Ureter (tissue), 1 donor: ENCODE measurements around the gene FSCN2. TPM values are rescaled to one million over a fixed set of nuclear protein-coding genes. Genes with fewer than 3 reads are reported as not detected.

Experiments used
- DNase-seq: peaks from one replicate; pipeline ENCODE4 v3.0.0-alpha.2; 2020; ENCODE audit warnings: low spot score
- total RNA-seq: library from RNA; stranded (reverse); gene quantifications from one replicate; pipeline ENCODE4 v1.2.4, GENCODE V29; 2023
- donor health status: DM: yes; HTN: yes; CAD: no.

Gene FSCN2, protein sequence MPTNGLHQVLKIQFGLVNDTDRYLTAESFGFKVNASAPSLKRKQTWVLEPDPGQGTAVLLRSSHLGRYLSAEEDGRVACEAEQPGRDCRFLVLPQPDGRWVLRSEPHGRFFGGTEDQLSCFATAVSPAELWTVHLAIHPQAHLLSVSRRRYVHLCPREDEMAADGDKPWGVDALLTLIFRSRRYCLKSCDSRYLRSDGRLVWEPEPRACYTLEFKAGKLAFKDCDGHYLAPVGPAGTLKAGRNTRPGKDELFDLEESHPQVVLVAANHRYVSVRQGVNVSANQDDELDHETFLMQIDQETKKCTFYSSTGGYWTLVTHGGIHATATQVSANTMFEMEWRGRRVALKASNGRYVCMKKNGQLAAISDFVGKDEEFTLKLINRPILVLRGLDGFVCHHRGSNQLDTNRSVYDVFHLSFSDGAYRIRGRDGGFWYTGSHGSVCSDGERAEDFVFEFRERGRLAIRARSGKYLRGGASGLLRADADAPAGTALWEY
- total RNA-seq: 4.2 TPM

DNA sequence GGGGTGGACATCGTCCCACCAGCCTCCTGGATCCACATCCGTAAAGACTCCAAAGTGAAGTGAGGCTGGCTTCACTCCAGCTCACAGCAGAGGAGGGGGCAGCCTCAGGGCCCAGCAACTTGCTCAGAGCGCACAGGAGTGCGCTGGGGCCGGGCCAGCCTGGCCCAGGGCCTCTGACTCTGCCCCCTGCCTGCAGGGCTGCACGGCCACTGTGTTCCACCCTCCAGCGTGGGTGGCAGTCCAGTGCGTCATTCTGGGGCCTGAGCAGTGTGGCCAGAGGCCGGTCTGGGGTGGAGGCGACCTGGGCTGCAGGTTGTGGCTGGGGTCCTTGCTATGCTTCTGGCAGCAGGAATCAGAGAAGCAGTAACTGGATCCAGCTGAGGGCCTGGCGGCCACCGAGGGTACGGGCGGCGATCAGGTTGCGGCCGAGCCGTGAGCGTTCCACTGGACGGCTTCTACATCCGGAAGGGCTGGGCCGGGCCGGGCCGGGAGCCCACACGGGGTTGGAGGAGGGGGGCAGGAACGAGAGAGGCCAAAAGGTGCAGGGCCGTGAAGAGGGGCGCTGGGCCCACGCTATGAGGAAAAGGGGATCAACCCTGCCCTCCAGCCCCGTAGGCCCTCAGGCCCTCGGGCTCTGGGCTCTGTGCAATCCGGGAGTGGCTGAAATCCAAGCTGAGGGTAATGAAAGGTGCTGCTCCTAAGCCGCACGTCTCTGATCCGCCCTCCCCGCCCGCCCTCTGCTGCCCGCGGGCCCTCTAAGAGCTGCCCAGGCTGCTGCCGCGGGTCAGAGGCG lies at the start of gene FSCN2:
FSCN2 (plus strand) TSS at position 787 of the 793 bp plus-strand sequence. CDS start 155 bp downstream, outside the sequence.
- DNase-seq: no peak

DNA sequence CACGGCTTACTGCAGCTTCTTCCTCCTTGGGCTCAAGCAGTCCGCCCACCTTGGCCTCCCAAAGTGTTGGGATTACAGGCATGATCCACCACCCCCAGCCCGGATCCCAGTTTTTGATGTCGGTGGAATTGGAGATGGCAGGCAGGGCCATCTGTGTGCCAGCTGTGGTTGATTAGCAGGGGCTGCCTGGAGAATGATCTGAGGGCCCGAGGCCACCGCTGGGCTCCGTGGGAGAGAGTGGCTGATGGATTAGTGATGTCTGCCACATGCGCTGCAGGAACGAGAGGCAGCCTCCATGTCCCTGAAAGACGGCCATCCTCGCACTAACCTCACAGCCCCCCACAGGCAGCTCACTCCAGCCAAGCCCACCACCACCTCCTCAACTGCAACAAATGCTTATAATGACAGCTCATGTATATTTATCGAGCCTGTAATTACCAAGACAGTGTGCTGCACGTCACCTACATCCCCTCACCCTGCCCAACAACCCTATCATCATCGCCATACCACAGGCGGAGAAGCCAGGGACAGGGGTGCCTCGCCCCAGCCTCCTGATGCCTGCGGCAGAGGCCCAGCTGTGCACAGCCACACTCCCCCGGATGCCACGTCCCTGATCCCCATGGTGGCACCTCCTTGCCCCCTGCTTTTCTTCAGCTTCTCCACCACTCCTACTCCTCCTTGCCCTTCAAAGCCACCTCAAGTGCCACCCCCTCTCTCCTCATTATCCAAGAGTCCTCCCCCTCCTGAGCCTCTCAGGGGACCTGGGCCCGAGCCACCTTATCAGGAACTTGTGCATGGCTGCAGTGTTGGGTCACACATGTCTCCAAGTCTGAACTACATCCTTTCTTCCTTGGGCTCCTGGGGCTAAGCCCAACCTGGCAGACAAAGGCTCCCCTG lies 48.8 kb upstream of the FSCN2 start:
- DNase-seq: no peak

GRCh38 chr17:81480140-81481072 lies 47.8 kb upstream of the FSCN2 start:
- DNase-seq: no peak

DNA sequence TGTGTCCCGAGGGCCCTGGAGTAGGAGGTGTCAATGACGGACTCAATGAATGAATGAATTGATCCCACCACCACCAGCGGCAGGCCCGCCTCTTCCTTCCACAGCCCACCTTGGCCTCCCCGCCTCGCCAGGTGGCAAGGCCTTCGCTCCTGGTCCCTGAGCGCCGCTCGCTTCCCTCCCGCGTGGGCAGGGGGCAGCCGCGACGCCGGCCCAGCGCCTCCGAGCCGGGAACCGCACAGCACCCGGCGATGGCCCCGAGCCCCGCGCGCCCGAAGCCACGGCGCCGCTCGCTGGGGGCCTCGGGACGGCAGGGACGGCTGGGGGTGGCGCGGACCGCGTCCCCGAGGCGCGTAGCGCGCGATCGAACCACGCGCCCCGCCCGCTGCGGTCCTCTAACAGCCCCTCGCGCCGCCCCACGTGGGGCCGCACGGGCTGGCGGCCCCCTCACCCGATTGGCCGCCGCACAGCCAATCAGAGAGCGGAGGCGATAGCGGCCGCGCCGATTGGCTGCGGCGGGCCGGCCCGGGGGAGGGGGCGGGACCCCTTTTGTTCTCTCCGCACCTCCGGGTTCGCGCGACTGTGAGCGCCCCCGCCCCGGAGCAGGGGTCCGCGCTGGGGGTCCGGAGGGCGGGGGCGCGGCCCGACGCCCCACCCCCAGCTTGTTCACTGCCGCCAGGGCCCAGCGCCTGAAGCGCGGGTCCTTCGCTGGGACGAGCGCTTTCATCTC lies 46.9 kb upstream of the FSCN2 start:
- no peak for DNase-seq

- no peak for DNase-seq
These were observed 46.2 kb upstream of the FSCN2 start for GRCh38 chr17:81481815-81482505.

DNA sequence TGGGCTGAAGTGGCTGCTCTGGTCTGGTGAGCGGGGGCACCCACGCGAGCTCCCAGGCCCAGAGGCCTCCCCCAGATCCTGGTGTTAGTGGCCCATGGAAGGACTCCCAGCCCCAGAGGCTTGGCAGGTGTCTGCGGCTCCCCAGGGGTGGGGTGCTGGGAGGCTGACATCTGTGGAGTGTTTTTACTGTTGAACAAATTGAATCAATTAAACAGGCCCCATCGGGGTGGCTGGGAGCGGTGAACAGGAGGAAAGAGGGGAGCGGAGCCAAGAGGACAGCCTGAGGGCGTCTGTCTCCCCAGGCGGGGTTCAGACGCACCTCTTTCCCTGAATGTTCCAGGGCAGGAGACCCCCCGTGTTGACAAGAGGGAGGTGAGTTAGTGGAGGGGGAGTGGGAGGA lies 45.5 kb upstream of the FSCN2 start:
- DNase-seq: no peak

DNA sequence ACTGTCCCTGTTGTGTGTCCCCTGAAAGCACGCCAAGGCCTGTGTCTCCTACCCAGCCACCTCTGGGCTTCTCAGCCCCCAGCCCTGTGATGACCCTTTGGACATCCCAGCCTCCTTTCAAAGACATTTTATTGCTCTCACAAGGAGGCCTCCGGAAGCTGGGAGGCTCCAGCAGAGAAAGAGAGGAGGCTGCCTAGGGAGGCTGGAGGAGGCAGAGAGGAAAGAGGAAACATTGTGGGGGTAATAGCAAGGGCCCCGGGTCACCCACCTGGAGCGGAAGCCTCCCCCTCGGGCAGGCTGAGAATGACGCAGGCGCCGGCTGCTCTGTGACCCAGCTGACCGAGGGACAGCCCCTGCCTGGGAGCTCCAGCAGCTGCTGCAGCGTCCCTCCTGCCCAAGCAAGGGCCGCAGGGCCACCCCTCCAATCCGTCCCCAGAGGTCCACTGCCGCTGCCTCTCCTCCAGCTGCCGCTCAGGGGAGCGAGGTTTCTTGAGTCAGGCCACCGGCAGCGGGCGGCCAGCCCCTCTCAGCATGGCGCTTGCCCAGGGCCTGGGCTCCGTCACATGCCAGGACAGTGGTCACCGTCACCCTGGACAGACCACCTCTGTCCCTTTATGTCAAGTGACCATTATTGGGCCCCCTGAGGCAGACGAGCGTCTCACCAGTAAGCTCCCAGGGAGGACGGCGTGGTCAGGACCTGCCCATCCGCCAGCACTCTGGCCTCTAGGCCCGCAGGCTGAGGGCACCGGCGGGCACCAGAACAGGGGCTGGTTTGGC lies 44.9 kb upstream of the FSCN2 start:
- no peak for DNase-seq

- no peak for DNase-seq
These were observed 44.3 kb upstream of the FSCN2 start for GRCh38 chr17:81483862-81484194.

DNA sequence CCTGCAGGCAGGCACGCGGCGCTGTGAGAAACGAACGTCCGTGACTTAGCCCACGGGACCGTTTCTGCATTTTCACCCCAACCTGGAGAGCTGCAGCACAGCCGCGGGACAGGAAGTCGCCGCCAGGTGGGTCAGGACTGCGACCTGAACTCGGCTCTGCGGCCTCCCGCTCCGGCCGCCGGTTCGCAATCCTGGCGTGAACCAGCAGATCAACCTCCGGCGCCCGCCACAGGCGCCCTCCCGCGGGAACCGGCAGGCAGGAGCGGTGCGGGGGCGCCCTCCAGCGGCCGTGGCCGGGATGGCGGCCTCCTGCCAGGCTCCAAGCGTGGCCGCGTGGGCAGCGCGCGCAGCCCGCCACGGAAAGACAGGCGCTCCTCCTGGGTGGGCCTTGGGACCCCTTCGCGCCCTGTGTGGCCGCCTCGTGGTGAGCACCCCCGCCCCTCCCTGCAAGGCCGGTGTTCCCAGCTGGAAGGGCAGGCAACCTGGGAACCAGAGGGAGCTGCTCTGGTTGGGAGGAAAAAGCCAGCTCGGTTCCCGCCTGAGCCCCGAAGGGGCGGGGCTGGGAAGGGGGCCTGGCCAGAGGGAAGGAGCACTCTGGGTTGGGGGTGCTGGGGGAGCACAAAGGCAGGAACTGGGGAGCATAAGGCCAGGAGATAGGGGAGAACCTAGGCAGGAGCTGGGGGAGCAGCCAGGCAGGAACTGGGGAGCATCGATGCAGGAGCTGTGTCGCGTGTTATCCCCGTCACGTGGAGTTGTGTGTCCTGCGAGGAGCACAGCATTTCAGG lies 43.8 kb upstream of the FSCN2 start:
- DNase-seq: peak; percentile 89

DNA sequence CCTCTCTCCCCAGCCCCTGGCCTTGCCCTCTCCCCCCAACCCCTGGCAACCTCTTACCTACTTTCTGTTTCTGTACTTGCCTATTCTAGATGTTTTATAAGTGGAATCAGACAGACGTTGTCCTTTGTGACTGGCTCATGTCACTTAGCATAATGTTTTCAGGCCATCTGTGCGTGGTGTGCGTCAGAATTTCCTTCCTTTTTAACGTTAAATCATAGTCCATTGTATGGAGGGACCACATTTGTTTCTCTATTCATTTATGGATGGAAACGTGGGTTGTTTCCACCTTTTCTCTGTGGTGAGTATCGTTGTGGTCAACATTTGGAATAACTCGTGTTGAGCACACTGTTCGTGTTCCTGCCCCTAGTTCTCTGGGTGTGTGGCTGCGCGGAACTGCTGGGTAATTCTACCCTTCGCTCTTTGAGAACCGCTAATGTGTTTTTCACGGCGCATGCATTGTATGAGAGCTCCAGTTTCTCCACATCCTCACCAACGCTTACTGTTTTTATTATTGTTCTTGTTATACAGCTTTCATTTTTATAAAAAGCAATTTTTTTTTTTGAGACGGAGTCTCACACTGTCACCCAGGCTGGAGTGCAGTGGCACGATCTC lies 41.9 kb upstream of the FSCN2 start:
- DNase-seq: no peak

DNA sequence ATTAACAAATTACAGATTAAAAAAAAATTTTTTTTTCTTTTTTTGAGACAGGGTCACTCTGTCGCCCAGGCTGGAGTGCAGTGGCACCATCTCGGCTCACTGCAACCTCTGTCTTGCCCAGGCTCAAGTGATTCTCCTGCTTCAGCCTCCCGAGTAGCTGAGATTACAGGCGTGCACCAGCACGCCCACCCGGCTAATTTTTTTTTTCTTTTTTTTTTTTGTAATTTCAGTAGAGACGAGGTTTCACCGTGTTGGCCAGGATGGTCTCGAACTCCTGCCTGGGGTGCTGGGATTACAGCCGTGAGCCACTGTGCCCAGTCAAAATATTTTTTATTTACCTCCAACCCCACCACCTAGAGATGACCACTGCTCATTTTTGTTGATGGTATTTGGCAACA lies 41.1 kb upstream of the FSCN2 start:
- DNase-seq: no peak

DNA sequence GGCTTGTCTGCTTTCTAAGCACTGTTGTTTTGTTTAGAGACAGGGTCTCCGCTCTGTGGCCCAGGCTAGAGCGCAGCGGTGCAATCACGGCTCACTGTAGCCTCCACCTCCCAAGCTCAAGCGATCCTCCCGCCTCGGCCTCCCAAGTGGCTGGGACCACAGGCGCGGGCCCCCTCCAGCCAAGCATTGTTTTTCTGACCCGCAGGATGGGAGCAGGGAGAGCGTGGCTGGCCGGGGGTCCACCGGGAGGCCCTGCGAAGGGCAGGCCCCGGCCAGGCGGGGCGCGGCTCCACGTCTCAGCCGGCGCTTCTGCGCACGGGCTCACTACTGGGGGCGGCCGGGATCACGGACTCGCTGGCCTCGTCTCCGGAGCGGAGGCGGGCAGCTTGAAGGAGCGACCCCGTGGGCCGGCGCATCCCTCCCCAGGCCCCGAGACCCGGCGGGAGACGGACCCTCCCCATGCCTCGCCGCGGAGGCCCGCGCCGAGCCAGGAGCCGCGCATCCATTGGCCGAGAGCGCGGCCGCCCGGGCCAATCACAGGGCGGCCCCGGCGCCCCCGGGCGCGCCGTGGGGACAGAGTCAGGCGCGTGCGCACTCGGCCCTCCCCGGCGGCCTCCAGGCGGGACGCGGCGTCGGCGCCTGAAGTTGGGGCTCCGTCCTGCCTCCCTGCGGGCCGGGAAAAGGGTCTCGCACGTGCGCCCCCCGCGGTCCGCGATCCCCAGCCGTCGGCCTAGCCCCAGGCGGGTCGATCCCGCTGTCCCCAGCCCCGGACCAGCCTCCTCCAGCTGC lies 40.5 kb upstream of the FSCN2 start:
- peak; percentile 70 for DNase-seq

DNA sequence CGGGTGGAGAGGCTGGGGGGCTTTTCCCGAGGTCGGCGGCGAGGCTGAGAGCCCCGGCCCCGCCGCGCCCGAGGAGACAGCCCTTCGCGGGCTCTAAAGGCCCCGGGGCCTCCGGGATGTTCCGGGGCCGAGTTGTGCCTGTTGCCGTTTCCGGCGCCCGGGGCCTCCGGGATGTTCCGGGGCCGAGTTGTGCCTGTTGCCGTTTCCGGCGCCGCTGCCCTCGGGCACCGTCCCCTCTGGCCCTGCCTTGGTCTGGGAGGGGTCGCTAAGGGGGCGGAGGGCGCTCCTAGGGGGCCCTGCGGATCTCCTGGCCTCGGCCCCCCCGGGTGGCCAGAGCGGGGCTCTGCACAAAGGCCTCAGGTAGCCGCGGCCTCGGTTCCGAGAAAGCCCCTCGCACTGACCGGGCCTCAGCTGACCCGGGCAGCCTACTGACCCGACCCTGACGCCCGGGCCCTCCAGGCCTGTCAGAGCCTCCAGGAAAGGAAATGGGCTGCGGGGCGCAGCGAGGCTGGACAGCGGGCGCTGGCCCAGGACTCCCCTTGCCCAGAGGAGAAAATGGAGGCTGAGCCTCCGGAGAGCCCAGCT lies 39.8 kb upstream of the FSCN2 start:
- DNase-seq: no peak

DNA sequence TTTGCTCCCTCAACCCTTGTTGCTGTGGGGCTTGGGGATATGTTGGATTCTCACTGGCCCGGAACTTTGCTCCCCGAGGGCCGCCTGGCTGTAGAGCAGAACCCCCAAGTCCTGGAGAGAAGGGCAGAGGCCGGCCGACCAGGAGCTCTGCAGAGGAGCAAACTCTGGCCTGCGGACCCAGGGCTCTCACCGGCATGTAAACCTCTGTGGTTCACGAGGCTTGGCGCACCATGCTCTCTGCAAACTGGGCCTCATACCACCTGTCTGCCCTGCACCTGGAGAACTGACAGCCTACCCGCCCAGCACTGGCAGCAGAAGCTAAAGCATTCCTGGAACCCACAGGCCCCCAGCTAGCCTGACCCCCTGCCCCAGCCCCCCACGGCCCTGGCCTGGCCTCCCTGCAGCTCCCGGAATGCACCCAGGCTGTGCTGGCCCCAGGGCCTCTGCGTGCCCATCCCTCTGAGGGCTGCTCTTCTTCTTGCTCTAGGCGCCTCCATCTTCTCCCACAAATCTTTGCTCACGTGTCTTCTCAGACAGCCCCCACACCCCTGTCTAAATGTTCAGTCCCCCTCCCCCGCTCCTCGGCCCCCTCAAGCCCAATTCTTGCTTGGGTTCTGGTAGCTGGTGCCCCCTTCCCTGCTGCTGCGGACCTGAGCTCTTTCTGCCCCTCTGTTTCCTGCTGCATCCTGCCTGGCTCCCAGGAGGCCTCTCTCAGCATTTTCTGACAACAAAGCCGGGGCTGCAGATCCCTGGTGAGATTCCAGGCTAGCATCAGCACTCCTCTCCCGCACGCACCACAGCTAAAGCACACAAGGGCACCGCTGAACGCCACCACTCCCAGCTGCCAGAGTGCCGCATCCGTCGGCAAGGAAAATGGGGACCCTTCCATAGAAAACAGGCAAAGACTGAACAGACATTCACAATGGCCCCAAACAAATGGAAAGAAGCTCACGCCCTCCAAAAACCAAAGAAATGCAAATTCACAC lies 38.9 kb upstream of the FSCN2 start:
- no peak for DNase-seq
